Left ventricle myocardium inferior (tissue), 1 donor: ENCODE data around the gene SLC35F6. TPM values are rescaled to one million over a fixed set of nuclear protein-coding genes. Genes with fewer than 3 reads are reported as not detected.

Source experiments
- DNase-seq: peaks from one replicate; pipeline ENCODE4 v3.0.0-alpha.2; 2020
- H3K27ac ChIP-seq: fragments of 200-600 bp; replicated peaks from 2 replicates; pipeline ENCODE4 v1.8.0; 2021
- H3K27me3 ChIP-seq: fragments of 200-600 bp; 2 replicates; pipeline ENCODE4 v1.8.0; 2021; ENCODE audit warnings: low read depth
- H3K36me3 ChIP-seq: fragments of 200-600 bp; 2 replicates; pipeline ENCODE4 v1.8.0; 2021
- H3K4me1 ChIP-seq: fragments of 200-600 bp; 2 replicates; pipeline ENCODE4 v1.8.0; 2021
- H3K4me3 ChIP-seq: fragments of 200-600 bp; 2 replicates; pipeline ENCODE4 v1.8.0; 2021; ENCODE audit warnings: mild to moderate bottlenecking, moderate library complexity
- H3K9me3 ChIP-seq: fragments of 200-600 bp; replicated peaks from 2 replicates; pipeline ENCODE4 v1.8.0; 2021
- intact Hi-C: fragments of 100-400 bp; cut with micrococcal nuclease; formaldehyde crosslinking; loops from one replicate; pipeline ENCODE4 v1.11.0; 2022
- total RNA-seq: library from RNA; stranded (reverse); fragmentation: NEBNext Ultra II Directional; extraction: Animal tissue kit (Norgen Biotek cat#: 25700); gene quantifications from one replicate; pipeline ENCODE4 v1.2.1, GENCODE V29; 2021
- TF ChIP-seq, protein P1 (sequence below): fragments of 200-600 bp; IDR thresholded peaks from 2 replicates; pipeline ENCODE4 v1.8.0; 2021; ENCODE audit warnings: antibody characterized with exemption, mild to moderate bottlenecking, borderline replicate concordance
- donor health status: DM: no; HTN: yes; CAD: no; lungs with severe emphysema.

The SLC35F6 gene
- total RNA-seq, 1 donor from 2014 or later: 19.6 TPM

DNA sequence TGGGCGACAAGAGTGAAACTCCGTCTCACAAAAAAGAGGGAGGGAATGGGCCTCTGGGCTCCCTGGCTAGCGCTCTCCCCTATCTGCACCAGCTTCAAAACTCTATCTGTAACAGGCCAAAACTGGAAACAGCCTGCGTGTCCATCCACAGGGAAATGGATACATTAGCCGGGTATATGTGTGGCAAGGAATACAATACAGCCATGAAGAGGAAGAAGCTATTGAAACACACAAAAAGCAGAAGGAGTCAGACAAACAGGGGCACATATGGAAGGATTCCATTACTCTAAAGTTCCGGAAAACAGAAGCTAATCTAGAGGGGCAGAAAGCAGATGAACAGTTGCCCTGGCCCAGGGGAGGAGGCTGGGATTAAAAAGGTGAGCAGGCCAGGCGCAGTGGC lies 24.6 kb upstream of the SLC35F6 start:
- intact Hi-C loops: no loop called here
- TF ChIP-seq, protein P1, sequence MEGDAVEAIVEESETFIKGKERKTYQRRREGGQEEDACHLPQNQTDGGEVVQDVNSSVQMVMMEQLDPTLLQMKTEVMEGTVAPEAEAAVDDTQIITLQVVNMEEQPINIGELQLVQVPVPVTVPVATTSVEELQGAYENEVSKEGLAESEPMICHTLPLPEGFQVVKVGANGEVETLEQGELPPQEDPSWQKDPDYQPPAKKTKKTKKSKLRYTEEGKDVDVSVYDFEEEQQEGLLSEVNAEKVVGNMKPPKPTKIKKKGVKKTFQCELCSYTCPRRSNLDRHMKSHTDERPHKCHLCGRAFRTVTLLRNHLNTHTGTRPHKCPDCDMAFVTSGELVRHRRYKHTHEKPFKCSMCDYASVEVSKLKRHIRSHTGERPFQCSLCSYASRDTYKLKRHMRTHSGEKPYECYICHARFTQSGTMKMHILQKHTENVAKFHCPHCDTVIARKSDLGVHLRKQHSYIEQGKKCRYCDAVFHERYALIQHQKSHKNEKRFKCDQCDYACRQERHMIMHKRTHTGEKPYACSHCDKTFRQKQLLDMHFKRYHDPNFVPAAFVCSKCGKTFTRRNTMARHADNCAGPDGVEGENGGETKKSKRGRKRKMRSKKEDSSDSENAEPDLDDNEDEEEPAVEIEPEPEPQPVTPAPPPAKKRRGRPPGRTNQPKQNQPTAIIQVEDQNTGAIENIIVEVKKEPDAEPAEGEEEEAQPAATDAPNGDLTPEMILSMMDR: no peak
- peaks cover 14% of the 10 kb centered on the region for H3K4me1 ChIP-seq
- no peaks in the 10 kb centered on the region for H3K27me3 ChIP-seq
- H3K9me3 ChIP-seq: no peaks in the 10 kb centered on the region
- H3K27ac ChIP-seq: no peak overlapping the region
- H3K36me3 ChIP-seq: no peaks in the 10 kb centered on the region
- no peak overlapping the region for H3K4me3 ChIP-seq
- DNase-seq: no peak

DNA sequence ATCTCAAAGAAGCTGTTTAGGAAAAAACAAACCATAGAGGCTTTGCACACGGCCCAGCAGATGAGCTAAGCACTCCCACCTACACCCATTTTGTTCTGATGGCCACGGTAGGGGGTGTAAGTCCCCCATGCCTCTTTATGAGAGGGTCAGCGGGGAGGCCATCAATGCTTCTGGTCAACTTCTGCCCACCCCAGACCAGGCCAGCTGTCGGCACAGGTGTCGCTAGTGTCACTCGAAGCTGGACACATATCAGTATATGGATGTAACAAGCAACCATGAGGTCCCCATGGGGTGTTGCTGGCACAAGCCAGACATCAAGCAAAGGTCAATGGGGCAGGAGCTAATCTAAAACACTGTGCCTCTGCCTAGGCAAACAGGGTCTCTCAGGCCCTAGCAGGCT lies 23.7 kb upstream of the SLC35F6 start:
- Histone ChIP-seq H3K27ac (no peak overlapping the region), H3K4me3 (no peak overlapping the region), H3K4me1 (peaks cover 12% of the 10 kb centered on the region), H3K36me3 (no peaks in the 10 kb centered on the region), H3K9me3 (no peaks in the 10 kb centered on the region), H3K27me3 (no peaks in the 10 kb centered on the region)
- no peak for DNase-seq
- intact Hi-C loops: no loop called here
- TF ChIP-seq, protein P1: no peak

DNA sequence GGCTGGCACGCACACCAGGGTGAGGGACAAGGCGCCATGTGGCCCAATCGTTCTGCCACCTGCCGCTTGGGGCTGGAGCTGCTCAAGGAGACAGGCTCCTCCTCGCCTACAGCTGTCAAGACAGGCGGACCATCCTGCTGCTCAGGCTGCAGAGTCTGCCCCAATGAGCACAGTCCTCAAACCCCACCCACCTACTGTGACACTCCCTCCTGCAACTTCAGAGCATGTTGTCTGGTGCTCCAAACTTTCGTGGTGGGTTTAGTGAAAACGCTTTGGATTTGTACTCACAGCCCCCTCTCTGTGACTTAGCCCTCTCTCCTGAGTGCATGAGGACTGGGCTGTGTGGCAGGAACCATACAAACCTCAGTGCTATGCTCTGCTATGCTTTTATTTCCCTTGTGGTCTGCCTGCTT lies 23.2 kb upstream of the SLC35F6 start:
- Histone ChIP-seq H3K4me3 (no peak overlapping the region), H3K27ac (no peak overlapping the region), H3K27me3 (no peaks in the 10 kb centered on the region), H3K9me3 (no peaks in the 10 kb centered on the region), H3K36me3 (no peaks in the 10 kb centered on the region), H3K4me1 (peaks cover 6% of the 10 kb centered on the region)
- TF ChIP-seq, protein P1: no peak
- intact Hi-C loops: no loop called here
- no peak for DNase-seq

DNA sequence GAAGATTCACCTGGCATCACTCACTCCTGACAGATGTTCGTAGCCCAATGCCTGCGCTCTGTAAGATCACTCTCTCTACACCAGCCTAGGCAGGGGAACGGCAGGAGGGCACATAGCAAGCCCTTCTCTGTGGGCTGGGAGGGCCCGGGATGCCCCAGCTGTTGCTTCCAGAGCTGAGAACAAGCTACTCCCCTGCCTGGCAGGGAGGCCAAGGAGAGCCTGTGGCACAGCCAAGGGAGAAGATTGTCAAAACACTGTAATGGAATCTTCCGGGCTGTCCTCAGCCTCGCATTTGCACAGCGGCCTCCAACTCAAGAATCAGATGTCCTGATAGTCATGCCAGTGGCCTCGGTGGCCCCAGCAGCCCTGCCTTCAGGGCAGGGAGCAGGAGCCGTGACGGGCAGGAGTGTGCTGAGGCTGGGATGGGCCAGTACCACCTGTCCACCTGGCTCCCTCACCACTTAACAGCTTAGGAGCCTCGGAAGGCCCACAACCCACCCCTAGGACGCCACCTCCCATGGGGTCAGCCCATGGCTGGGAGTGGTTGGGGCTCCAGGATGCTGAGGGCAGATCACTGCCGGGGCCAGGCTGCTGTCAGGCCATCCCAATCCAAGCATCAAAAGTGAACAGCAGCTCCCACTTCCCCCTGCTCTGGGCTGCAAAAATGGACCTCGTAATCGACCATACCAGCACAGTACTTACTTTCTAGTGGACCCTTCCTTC lies 21.9 kb upstream of the SLC35F6 start:
- H3K36me3 ChIP-seq: no peaks in the 10 kb centered on the region
- H3K27me3 ChIP-seq: no peaks in the 10 kb centered on the region
- intact Hi-C loops: no loop called here
- DNase-seq: no peak
- H3K4me3 ChIP-seq: no peak overlapping the region
- H3K9me3 ChIP-seq: no peaks in the 10 kb centered on the region
- TF ChIP-seq, protein P1: no peak
- no peaks in the 10 kb centered on the region for H3K4me1 ChIP-seq
- H3K27ac ChIP-seq: no peak overlapping the region

DNA sequence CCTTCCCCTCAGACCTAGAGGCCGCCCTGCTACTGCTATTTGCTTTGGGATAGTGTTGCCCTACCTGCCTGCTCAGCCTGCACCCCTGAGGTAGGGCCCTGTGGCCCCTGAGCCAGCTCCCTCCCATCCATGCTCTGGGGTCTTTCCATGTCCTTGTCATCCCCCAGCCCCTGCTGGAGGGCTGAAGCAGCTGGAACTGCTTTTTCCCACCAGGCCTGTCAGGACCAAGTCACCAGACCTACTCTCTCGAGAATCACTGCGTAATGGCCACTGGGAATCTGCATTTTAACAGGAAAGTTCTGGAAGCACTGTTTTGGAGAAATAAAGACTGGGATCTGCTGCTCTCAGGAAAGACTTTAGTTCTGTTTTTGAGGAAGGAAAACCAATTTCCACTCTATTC lies 20.2 kb upstream of the SLC35F6 start:
- Histone ChIP-seq H3K36me3 (no peaks in the 10 kb centered on the region), H3K4me1 (no peaks in the 10 kb centered on the region), H3K27ac (no peak overlapping the region), H3K27me3 (no peaks in the 10 kb centered on the region), H3K9me3 (no peaks in the 10 kb centered on the region), H3K4me3 (no peak overlapping the region)
- no peak for DNase-seq
- intact Hi-C loops: no loop called here
- TF ChIP-seq, protein P1: no peak
